Measurements from ENCODE around the gene SERINC5.

SERINC5 gene

DNA sequence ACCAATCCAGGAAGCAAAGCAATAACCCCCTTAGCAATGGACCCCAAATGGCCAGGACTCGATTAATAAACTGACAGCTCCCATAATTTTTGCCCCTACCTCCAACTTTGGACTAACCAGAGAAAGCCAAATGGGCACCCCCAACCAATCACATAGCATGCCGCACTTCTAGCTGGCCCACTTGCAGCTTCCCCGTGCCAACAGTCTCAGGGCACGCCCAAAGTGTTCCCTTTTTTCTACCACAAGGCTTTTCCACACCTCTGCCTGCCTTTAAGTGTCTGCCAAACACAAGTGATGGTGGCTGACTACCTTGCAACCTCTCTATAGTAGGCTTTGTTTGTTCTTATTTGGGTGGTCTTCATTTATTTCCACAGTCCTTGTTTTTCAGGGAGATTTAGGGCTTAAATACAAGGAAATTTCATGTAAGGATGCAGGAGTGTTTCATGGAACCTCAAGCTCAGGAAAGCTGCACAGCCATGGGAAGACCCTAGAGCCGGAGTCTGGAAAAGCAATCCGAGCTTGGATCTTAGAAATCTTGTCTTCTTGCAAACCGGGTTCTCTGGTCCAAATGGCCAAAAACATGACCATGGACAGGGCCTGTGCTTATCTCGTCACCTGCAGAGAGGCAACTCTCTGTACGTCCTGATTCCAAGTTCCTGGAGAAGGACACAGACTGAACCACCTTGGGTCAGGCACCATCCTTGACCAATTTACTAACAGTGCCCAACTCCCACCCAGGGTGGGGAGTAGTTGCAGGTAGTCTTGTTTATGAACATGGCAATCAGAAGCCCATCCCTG, 131.5 kb downstream of the SERINC5 start:
- no peak overlapping the region for H2BK15ac ChIP-seq (ENCODE audit: low read length)
- H3K27me3 ChIP-seq (ENCODE audit: control insufficient read depth in 3 of 3, insufficient read depth in 3 of 3, low read depth in 1 of 3, low read length in 3 of 3): no peaks in the 10 kb centered on the region
- H2BK120ac ChIP-seq (ENCODE audit: low read depth, low read length): no peak overlapping the region
- no peak overlapping the region for H2BK12ac ChIP-seq (ENCODE audit: low read length)
- no CpG with 5 or more reads among the region's 9 CpGs for WGBS, 2 donors (ENCODE audit: extremely low coverage in 2 of 2, insufficient read length in 2 of 2, insufficient replicate concordance in 1 of 2)
- no peak overlapping the region for H3K27ac ChIP-seq (replicated peaks; ENCODE audit: low read length)
- no peak overlapping the region for H2BK5ac ChIP-seq (ENCODE audit: low read length)
- H3K4me2 ChIP-seq (ENCODE audit: insufficient read depth, low read length, poor library complexity, severe bottlenecking): no peak overlapping the region
- no peak overlapping the region for H3K9ac ChIP-seq (ENCODE audit: low read depth, low read length, poor library complexity)
- no peak overlapping the region for H4K8ac ChIP-seq (ENCODE audit: low read depth, low read length)
- H3K36me3 ChIP-seq (replicated peaks in 1 of 2; ENCODE audit: control insufficient read depth in 2 of 2, insufficient read depth in 2 of 2, low read length in 2 of 2): no peaks in the 10 kb centered on the region
- no peak overlapping the region for H3K18ac ChIP-seq (ENCODE audit: low read length)
- no peak overlapping the region for H2AFZ ChIP-seq (ENCODE audit: low read length)
- H3K4ac ChIP-seq (ENCODE audit: low read length): no peak overlapping the region
- DNase-seq (ENCODE audit: low spot score): no peak
- H3K9me3 ChIP-seq (replicated peaks in 1 of 2; ENCODE audit: control insufficient read depth in 2 of 2, insufficient read depth in 1 of 2, low read depth in 1 of 2, low read length in 2 of 2): peaks cover 2 to 6% of the 10 kb centered on the region in 2 donors
- H3K14ac ChIP-seq (ENCODE audit: low read length): no peak overlapping the region
- H4K91ac ChIP-seq (ENCODE audit: low read depth, low read length, poor library complexity): no peak overlapping the region
- no peaks in the 10 kb centered on the region for H3K79me1 ChIP-seq (ENCODE audit: low read depth, low read length)
- no peak overlapping the region for H3K23ac ChIP-seq (ENCODE audit: low read depth, low read length, poor library complexity)
- no peak overlapping the region for H3K4me3 ChIP-seq (ENCODE audit: low read length in 2 of 2)
- no peak overlapping the region for H2AK5ac ChIP-seq (ENCODE audit: low read depth, low read length)
- peaks cover 2 to 5% of the 10 kb centered on the region in 2 donors for H3K4me1 ChIP-seq (ENCODE audit: control insufficient read depth in 2 of 2, insufficient read depth in 1 of 2, low read depth in 1 of 2, low read length in 2 of 2)

DNA sequence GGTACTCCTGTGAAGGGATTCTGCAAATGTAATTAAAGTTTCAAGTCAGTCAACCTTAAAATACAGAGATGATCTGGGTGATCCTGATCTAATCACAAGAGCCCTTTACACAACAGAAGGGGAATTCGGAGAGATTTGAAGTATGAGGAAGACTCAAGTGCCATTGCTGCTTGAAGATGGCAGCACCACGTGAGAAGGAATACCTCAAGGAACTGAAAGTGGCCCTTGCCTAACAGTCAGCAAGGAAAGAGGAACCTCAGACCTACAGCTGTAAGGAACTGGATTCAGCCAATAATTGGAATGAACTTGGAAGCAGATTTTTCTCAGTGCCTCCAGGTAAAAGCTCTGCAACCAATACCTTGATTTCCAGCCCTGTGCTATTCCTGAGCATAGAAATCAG, 133.3 kb downstream of the SERINC5 start:
- Histone ChIP-seq H3K9ac (ENCODE audit: low read depth, low read length, poor library complexity) (no peak overlapping the region), H3K4me2 (ENCODE audit: insufficient read depth, low read length, poor library complexity, severe bottlenecking) (no peak overlapping the region), H3K4me3 (ENCODE audit: low read length in 2 of 2) (no peak overlapping the region), H2AFZ (ENCODE audit: low read length) (no peak overlapping the region), H3K14ac (ENCODE audit: low read length) (no peak overlapping the region), H2BK120ac (ENCODE audit: low read depth, low read length) (no peak overlapping the region), H3K4ac (ENCODE audit: low read length) (no peak overlapping the region), H2BK5ac (ENCODE audit: low read length) (no peak overlapping the region), H3K4me1 (ENCODE audit: control insufficient read depth in 2 of 2, insufficient read depth in 1 of 2, low read depth in 1 of 2, low read length in 2 of 2) (no peaks in the 10 kb centered on the region), H3K18ac (ENCODE audit: low read length) (no peak overlapping the region), H3K36me3 (replicated peaks in 1 of 2; ENCODE audit: control insufficient read depth in 2 of 2, insufficient read depth in 2 of 2, low read length in 2 of 2) (no peaks in the 10 kb centered on the region), H2BK12ac (ENCODE audit: low read length) (no peak overlapping the region), H3K23ac (ENCODE audit: low read depth, low read length, poor library complexity) (no peak overlapping the region), H2AK5ac (ENCODE audit: low read depth, low read length) (no peak overlapping the region), H3K79me1 (ENCODE audit: low read depth, low read length) (no peaks in the 10 kb centered on the region), H3K27me3 (ENCODE audit: control insufficient read depth in 3 of 3, insufficient read depth in 3 of 3, low read depth in 1 of 3, low read length in 3 of 3) (no peaks in the 10 kb centered on the region), H4K91ac (ENCODE audit: low read depth, low read length, poor library complexity) (no peak overlapping the region), H3K27ac (replicated peaks; ENCODE audit: low read length) (no peak overlapping the region), H2BK15ac (ENCODE audit: low read length) (no peak overlapping the region), H4K8ac (ENCODE audit: low read depth, low read length) (no peak overlapping the region), H3K9me3 (replicated peaks in 1 of 2; ENCODE audit: control insufficient read depth in 2 of 2, insufficient read depth in 1 of 2, low read depth in 1 of 2, low read length in 2 of 2) (peaks cover 2 to 6% of the 10 kb centered on the region in 2 donors)
- WGBS, 2 donors (ENCODE audit: extremely low coverage in 2 of 2, insufficient read length in 2 of 2, insufficient replicate concordance in 1 of 2): no CpG with 5 or more reads among the region's 2 CpGs
- no peak for DNase-seq (ENCODE audit: low spot score)

DNA sequence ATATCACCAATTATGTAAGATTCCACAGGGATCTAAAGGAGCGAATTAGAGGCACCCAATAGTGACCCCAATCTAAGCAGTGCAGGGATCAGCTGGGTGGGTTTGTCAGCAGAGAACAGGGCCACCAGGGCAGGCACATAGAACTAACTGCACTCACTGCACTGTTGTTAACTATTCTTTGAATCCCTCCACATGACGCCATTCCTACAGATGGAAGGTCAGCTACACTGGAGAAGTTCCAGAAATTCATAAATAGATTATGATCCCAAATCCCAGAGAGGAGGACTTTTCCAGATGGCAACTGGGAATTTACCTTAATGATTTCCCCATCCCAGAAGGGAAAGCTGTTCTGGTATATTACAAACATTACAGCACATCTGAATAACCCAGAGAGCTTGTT, 136.5 kb downstream of the SERINC5 start:
- H3K27ac ChIP-seq (replicated peaks; ENCODE audit: low read length): no peak overlapping the region
- peaks cover 0 to 2% of the 10 kb centered on the region in 2 donors for H3K4me1 ChIP-seq (ENCODE audit: control insufficient read depth in 2 of 2, insufficient read depth in 1 of 2, low read depth in 1 of 2, low read length in 2 of 2)
- no peak overlapping the region for H3K4me3 ChIP-seq (ENCODE audit: low read length in 2 of 2)
- H3K23ac ChIP-seq (ENCODE audit: low read depth, low read length, poor library complexity): no peak overlapping the region
- no peak overlapping the region for H3K4me2 ChIP-seq (ENCODE audit: insufficient read depth, low read length, poor library complexity, severe bottlenecking)
- no peaks in the 10 kb centered on the region for H3K79me1 ChIP-seq (ENCODE audit: low read depth, low read length)
- H3K9me3 ChIP-seq (replicated peaks in 1 of 2; ENCODE audit: control insufficient read depth in 2 of 2, insufficient read depth in 1 of 2, low read depth in 1 of 2, low read length in 2 of 2): peaks cover 0 to 5% of the 10 kb centered on the region in 2 donors
- no peak overlapping the region for H3K4ac ChIP-seq (ENCODE audit: low read length)
- H2BK12ac ChIP-seq (ENCODE audit: low read length): no peak overlapping the region
- no peak overlapping the region for H3K14ac ChIP-seq (ENCODE audit: low read length)
- no CpG with 5 or more reads among the region's 2 CpGs for WGBS, 2 donors (ENCODE audit: extremely low coverage in 2 of 2, insufficient read length in 2 of 2, insufficient replicate concordance in 1 of 2)
- H2AK5ac ChIP-seq (ENCODE audit: low read depth, low read length): no peak overlapping the region
- no peak overlapping the region for H2BK5ac ChIP-seq (ENCODE audit: low read length)
- DNase-seq (ENCODE audit: low spot score): no peak
- peaks cover 0 to 9% (median 0%) of the 10 kb centered on the region in 3 experiments for H3K27me3 ChIP-seq (ENCODE audit: control insufficient read depth in 3 of 3, insufficient read depth in 3 of 3, low read depth in 1 of 3, low read length in 3 of 3)
- H2BK15ac ChIP-seq (ENCODE audit: low read length): no peak overlapping the region
- H3K9ac ChIP-seq (ENCODE audit: low read depth, low read length, poor library complexity): no peak overlapping the region
- H3K18ac ChIP-seq (ENCODE audit: low read length): no peak overlapping the region
- no peaks in the 10 kb centered on the region for H3K36me3 ChIP-seq (replicated peaks in 1 of 2; ENCODE audit: control insufficient read depth in 2 of 2, insufficient read depth in 2 of 2, low read length in 2 of 2)
- H4K8ac ChIP-seq (ENCODE audit: low read depth, low read length): no peak overlapping the region
- no peak overlapping the region for H4K91ac ChIP-seq (ENCODE audit: low read depth, low read length, poor library complexity)
- no peak overlapping the region for H2AFZ ChIP-seq (ENCODE audit: low read length)
- no peak overlapping the region for H2BK120ac ChIP-seq (ENCODE audit: low read depth, low read length)

DNA sequence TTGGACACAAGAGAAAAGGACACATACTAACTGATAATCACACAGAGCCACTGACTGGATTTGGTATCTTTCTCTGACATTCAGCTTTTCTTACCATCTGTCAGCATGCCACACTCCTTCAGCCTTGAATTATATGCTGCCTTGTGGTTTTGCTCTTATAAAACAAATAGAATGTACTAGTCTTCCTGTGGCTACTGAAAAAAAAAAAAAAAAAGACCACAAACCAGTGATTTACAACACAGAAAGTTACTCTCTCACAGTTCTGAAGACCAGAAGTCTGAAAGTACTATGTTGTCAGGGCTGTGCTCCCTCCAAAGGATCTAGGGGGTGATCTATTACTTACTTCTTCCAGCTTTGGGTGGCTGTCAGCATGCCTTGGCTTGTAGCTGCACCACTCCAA, 138.4 kb downstream of the SERINC5 start:
- no peak overlapping the region for H3K4me2 ChIP-seq (ENCODE audit: insufficient read depth, low read length, poor library complexity, severe bottlenecking)
- H3K9ac ChIP-seq (ENCODE audit: low read depth, low read length, poor library complexity): no peak overlapping the region
- no peak overlapping the region for H3K18ac ChIP-seq (ENCODE audit: low read length)
- peaks cover 2 to 5% of the 10 kb centered on the region in 2 donors for H3K9me3 ChIP-seq (replicated peaks in 1 of 2; ENCODE audit: control insufficient read depth in 2 of 2, insufficient read depth in 1 of 2, low read depth in 1 of 2, low read length in 2 of 2)
- no peaks in the 10 kb centered on the region for H3K79me1 ChIP-seq (ENCODE audit: low read depth, low read length)
- no peak for DNase-seq (ENCODE audit: low spot score)
- H4K8ac ChIP-seq (ENCODE audit: low read depth, low read length): no peak overlapping the region
- H3K4ac ChIP-seq (ENCODE audit: low read length): no peak overlapping the region
- H2BK15ac ChIP-seq (ENCODE audit: low read length): no peak overlapping the region
- H3K14ac ChIP-seq (ENCODE audit: low read length): no peak overlapping the region
- H3K27me3 ChIP-seq (ENCODE audit: control insufficient read depth in 3 of 3, insufficient read depth in 3 of 3, low read depth in 1 of 3, low read length in 3 of 3): peaks cover 0 to 9% (median 0%) of the 10 kb centered on the region in 3 experiments
- H2BK5ac ChIP-seq (ENCODE audit: low read length): no peak overlapping the region
- H2BK12ac ChIP-seq (ENCODE audit: low read length): no peak overlapping the region
- H3K23ac ChIP-seq (ENCODE audit: low read depth, low read length, poor library complexity): no peak overlapping the region
- no peak overlapping the region for H3K4me3 ChIP-seq (ENCODE audit: low read length in 2 of 2)
- peaks cover 0 to 2% of the 10 kb centered on the region in 2 donors for H3K4me1 ChIP-seq (ENCODE audit: control insufficient read depth in 2 of 2, insufficient read depth in 1 of 2, low read depth in 1 of 2, low read length in 2 of 2)
- no peak overlapping the region for H2AK5ac ChIP-seq (ENCODE audit: low read depth, low read length)
- no peak overlapping the region for H4K91ac ChIP-seq (ENCODE audit: low read depth, low read length, poor library complexity)
- no peak overlapping the region for H2AFZ ChIP-seq (ENCODE audit: low read length)
- H3K27ac ChIP-seq (replicated peaks; ENCODE audit: low read length): no peak overlapping the region
- H2BK120ac ChIP-seq (ENCODE audit: low read depth, low read length): no peak overlapping the region
- no peaks in the 10 kb centered on the region for H3K36me3 ChIP-seq (replicated peaks in 1 of 2; ENCODE audit: control insufficient read depth in 2 of 2, insufficient read depth in 2 of 2, low read length in 2 of 2)

All from neuronal stem cell (in vitro differentiated cells).